HG02571 (cell line): ENCODE results near the gene DES.

Source experiments
- ATAC-seq: cut with Tn5 transposase; IDR thresholded peaks from one replicate; pipeline ENCODE4 v1.9.1; 2021; ENCODE audit warnings: mild to moderate bottlenecking, moderate library complexity; ENCODE audit not compliant: unreplicated experiment

Gene DES

DNA sequence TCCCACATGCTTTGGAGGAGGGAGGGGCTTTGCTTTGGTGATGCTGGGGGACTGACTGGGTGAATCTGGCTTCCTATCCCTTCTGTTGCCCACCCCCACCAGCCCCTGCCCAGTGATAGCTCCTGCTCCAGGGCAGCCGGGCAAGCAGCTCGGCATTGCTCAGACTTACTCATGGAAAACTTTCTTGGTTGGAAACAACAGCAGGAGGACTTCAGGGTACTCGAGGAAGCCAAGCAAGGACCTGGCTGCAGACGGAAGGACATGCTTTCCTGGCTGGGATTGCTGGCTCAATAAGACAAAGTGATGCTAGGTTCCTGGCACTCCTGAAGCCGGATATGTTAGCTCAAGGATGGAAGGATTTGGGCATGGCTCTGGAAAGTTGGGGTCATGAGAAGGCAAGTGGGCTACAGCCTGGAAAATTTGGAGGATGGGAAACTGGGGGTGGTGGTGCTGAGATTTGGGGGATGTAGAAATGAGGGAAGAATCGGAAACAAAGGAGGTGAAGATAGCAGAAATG, 19.6 kb downstream of the DES start:
- ATAC-seq, result no peak

DNA sequence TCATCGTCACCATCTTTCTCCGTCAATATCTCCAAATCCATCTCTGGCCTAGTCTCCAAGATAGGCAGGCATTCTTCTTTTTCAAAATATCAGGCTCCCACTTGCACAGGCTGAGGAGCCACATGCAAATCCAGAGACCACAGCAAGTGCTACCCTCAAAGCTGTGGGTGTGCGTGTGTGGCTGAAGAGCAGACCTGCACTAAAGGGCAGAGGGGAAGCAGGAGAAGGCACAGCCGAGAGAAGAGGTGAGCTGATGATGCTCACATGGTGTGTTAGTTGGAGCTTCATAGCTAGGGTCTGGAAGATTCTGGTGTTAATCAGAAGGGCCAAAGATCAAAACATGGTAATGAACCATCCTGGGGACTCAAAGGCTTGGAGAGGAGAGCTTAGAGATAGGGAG, 20.3 kb downstream of the DES start:
- ATAC-seq, result no peak

DNA sequence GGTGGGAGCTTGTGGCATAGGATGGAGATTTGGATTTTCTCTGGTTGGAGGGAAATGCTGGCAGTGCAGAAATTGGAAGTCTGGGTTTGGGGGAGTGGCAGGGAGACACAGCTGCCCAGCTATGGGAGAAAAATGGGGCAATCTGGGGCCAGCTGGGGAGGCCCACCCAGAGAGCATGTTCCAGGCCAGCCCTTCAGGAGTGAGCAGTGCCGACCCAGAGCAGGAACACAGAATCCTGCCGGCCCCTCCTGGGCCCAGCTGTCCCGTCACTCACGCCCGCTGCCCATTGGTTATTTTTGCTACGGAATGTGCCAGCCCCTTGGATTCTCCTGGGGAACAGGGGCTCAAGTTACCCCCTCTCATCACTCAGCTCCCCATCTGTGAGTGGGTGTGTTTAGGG, 21.3 kb downstream of the DES start:
- no peak for ATAC-seq

DNA sequence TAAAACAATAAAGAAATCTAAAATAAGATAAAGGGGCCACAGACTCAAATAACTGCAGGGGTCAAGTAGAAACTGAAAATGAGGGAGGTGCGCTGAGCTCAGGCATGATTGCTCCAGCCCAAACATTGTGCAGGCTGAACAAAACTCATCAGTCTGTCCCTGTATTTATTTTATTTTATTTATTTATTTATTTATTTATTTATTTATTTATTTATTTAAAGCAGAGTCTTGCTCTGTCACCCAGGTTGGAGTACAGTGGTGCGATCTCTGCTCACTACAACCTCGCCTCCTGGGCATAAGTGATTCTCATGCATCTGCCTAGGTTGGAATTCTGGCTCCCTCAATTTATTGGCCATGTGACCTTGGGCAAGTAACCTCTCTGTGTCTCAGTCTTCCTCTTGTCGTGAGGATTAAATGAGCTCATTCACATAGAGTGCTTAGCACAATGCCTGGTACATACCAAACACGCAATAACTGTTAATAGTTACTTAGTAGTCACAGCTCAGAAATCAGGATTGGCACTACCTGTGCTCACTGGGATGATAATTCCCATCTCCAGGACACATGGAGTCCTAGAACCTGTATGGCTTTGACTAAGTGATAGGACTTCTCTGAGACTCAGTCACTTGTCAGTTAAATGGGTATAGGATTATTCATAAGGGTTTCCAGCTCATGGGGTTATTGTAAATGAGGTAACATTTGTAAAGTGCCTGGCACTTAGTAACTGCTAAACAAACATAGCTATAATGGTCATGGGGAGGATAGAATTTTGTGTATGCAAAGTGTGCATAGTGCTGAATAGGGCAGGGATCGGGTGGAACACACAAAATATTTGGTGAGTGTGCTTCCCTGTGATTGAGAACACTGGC, 22.4 kb downstream of the DES start:
- no peak for ATAC-seq

DNA sequence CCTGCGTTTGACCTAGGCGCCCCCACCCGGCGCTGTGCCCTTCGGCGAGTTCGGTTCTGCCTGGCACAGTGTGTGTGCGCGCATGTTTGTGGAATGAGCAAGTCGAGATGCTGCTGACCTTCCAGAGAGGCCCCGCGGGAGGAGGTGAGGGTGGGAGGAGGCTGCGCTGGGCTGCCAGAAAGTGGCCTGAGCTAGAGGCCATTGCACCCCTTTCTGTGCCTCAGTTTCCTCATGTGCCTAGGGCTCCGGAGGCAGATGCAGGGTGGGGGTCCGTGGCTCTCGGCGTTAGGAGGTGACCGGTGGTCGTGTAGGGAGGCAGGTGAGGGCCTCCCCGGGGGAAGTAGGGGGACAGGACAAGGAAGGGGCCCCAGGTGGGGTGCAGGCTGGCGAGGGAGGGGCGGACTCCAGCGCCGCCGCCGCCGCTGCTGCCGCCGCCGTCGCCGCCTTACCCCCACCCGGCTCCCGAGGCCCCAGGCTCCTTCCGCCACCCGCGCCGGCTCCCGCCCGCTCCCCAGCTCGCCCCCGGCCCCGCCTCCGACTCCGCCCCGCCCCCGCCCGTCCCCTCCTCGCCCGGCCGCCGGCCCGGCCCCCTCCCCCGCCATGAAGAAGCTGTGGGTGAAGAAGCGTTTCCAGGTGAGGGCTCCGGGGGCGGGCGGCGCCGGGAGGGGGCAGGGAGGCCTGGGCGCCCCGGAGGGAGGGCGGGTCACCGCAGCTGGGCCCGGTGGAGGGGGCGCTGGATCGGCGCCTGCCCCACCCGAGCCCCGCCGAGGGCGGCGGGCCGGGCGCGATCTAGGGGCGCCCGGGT, 23.5 kb downstream of the DES start:
- ATAC-seq, result no peak

DNA sequence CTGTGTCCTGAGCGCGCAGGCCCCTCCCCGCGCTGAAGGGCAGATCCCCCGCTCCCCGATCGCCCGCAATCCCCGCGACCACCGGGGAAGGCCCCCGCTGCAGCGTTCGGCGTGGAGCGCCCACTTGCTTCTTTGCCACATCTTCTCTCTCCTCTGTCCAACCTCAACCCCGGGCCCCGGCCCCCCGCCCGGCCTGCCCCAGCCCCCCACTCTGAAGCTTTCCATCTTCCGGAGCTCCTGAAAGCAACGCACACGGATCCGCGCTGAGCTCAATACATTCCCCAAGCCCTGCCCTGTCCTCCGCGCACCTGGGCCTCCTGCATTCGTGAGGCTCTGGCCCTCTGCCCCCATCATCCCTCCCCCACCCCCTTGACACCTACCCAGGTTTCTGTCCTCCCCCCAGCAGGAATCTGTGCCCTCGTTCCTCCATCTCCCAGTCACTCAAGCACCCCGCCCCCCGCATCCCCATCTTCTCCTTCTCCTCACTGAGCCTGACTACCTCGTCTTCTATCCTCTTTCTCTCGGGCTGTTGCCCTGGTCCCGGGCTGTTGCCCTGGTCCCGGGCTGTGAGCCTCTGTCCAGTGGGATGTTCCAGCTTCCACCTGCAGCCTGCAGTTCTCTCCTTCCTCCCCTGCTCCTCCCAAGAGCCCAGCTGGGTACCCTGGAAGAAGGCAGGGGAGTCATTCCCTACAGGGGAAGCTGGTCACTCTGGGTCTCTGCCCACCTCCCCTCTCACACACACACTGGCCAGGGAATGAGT, 24.3 kb downstream of the DES start:
- ATAC-seq, result no peak

DNA sequence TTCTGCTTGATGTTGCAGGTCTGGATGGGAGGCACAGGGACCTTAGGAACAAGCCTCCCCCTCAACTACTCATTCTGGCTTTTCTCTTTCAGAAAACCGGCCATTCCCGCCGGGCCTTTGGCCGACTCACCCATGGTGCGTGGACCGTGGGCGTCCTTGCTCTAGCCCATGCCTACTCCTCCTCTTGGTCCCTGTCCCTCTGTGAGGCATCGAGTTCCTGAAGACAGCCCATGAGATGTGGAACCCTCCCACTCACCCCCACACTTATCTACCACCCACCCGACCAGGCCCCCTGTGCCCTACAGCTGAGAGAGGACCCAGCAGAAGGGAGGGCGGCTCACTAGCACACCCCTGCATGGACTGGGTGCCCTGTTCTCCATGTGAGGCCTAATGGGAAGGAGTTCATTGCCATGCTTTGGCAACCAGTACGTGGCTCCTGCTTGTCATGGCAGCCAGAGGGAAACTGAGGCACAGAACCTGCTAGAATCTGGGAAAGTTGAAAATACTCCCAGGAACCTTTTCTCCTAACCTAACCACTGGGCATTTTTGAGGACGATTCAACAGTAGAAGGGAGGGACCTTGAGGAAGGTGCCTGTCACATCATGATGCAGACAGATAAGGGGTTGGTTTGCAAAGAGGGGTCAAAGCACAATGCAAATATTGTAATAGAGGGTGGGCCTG, 25.0 kb downstream of the DES start:
- ATAC-seq, result no peak

DNA sequence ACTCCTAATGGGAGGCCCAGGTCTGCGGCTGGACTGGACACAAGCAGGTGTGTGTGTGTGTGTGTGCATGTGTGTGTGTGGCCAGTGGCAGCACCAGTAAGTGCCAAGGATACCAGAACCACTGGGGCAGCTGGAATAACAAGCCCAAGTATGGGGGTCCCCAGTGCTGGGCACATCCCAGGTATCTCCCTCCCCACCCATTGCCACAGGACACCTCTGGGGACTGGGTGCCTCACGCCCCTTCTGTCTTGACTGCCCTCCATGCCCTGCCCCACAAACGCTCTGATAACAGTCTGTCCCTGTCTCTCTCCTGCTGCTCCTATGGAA, 25.5 kb downstream of the DES start:
- no peak for ATAC-seq

DNA sequence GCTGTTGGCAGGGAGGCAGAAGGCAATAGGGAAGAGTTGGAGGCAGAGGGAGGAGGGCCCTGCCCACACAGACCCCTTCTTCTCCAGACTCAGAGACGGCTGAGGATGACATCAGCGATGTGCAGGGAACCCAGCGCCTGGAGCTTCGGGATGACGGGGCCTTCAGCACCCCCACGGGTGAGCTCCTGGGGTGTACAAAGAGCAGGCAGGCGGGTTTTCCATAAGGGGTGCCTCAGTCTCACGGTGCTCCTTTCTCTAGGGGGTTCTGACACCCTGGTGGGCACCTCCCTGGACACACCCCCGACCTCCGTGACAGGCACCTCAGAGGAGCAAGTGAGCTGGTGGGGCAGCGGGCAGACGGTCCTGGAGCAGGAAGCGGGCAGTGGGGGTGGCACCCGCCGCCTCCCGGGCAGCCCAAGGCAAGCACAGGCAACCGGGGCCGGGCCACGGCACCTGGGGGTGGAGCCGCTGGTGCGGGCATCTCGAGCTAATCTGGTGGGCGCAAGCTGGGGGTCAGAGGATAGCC, 26.5 kb downstream of the DES start:
- no peak for ATAC-seq

DNA sequence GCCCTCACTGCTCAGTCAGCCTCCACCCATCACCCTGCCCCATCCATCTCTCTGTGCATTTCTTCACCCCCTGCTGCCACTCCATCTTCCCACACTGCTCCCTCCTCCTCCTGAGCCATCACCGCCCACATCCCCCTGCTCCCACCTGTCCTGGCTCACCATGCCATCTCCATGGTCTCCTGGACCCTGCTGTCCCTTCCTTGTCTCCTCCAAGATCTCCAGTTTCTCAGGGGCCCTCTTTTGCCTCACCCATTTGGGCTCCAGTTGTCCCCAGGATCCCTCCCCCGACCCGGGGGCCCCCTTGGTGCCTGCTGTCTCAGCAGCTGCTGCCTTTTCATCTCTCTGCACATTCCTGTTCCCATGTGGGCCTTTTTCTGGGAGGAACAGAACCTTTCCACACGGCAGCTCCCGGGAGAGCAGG, 27.1 kb downstream of the DES start:
- no peak for ATAC-seq

DNA sequence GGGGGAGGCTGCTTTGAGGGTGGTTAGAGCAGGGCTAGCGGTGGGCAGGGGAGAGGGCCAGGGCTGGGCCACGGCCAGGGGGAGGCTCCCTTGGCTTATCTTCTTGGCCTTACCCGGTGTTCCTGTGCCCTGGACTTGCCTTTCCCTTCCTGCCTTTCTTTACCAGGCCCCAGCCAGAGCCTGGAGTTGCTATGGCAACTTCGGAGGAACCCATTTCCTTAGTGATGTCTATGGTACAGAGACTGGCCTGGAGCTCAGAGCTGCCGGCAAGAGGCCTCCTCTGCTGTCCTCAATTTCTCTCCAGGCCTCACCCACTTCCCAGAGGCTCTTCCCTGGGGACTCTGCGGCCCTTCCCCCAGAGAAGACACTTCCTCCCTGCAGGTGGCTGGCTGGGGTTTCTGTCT, 27.9 kb downstream of the DES start:
- ATAC-seq, result no peak

DNA sequence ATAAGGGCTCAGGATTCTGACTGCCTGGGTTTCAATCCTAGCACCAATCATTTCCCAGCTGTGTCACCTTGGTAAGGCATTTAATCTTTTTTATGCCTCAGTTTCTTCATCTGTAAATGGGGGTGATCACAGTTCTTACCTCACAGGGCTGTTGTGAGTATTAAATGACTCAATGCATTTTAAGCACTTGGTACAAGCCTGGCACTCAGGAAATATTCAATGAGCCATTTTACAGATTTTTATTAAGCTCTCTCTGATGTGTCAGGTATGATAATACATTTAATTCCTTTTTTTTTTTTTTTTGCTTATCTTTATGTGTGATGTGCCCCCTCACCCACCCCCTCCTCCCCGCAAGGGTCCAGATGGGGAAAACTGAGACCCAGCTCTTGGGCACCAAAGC, 28.5 kb downstream of the DES start:
- ATAC-seq, result no peak

DNA sequence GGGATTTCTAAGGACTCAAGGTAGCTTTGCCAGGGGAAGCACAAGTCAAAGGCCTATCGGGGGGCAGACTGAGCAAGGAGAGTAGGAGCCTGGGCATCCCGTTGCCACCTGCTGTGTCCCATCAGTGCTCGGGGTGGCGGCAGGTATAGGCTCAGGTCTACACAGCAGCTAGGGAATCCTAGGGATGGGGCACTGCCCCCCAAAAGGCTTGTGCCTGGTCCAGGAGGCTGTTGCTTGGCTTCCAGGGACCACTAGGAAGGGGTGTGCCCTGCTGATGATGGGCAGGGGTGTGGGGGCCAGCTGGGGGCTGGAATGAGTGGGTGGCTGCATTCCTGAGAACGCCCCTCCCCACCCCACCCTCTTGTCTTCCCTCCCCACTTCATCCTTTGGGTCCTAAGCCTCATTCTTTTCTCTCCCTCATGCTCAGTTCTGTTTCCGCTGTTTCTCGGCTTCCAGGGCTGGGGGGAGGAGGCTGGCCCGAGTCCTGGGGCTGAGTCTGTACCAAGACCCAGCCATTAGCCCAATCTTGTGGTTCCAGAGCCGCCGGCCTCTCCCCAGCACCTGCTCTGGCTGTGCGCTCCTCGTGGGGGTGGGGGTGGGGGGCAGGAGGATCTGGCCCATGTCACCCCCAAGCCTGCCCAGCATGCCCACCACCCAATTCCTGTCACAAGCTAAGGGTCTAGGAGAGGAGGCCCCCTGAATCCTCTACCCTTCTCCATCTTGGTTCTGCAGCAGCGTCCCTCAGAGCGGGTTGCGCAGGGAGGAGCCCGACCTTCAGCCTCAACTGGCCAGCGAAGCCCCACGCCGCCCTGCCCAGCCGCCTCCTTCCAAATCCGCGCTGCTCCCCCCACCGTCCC, 29.3 kb downstream of the DES start:
- no peak for ATAC-seq

DNA sequence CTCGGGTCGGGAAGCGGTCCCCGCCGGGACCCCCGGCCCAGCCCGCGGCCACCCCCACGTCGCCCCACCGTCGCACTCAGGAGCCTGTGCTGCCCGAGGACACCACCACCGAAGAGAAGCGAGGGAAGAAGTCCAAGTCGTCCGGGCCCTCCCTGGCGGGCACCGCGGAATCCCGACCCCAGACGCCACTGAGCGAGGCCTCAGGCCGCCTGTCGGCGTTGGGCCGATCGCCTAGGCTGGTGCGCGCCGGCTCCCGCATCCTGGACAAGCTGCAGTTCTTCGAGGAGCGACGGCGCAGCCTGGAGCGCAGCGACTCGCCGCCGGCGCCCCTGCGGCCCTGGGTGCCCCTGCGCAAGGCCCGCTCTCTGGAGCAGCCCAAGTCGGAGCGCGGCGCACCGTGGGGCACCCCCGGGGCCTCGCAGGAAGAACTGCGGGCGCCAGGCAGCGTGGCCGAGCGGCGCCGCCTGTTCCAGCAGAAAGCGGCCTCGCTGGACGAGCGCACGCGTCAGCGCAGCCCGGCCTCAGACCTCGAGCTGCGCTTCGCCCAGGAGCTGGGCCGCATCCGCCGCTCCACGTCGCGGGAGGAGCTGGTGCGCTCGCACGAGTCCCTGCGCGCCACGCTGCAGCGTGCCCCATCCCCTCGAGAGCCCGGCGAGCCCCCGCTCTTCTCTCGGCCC, 30.1 kb downstream of the DES start:
- ATAC-seq, result no peak

DNA sequence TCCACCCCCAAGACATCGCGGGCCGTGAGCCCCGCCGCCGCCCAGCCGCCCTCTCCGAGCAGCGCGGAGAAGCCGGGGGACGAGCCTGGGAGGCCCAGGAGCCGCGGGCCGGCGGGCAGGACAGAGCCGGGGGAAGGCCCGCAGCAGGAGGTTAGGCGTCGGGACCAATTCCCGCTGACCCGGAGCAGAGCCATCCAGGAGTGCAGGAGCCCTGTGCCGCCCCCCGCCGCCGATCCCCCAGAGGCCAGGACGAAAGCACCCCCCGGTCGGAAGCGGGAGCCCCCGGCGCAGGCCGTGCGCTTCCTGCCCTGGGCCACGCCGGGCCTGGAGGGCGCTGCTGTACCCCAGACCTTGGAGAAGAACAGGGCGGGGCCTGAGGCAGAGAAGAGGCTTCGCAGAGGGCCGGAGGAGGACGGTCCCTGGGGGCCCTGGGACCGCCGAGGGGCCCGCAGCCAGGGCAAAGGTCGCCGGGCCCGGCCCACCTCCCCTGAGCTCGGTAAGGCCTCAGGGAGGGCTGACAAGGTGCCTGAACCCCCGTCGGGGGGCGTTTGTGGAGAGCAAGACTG, 30.7 kb downstream of the DES start:
- no peak for ATAC-seq

DNA sequence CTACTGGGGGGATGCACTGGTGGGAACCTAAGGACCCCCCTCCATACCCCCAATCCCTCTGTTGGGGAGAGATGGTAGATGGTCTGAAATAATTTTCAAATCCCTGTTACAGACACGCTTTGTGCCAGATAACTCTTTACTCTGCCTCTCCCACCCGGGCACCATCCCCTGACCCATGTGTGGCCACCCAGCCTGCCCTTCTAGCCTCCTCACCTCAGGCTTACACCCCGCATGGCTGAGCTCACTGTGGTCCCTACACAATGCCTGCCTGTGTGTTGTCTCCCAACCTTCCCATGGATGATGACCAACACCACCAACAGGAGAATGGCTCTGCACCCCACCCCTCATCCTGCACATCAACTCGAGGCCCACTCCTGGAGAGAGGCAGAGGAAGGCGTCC, 31.4 kb downstream of the DES start:
- no peak for ATAC-seq

DNA sequence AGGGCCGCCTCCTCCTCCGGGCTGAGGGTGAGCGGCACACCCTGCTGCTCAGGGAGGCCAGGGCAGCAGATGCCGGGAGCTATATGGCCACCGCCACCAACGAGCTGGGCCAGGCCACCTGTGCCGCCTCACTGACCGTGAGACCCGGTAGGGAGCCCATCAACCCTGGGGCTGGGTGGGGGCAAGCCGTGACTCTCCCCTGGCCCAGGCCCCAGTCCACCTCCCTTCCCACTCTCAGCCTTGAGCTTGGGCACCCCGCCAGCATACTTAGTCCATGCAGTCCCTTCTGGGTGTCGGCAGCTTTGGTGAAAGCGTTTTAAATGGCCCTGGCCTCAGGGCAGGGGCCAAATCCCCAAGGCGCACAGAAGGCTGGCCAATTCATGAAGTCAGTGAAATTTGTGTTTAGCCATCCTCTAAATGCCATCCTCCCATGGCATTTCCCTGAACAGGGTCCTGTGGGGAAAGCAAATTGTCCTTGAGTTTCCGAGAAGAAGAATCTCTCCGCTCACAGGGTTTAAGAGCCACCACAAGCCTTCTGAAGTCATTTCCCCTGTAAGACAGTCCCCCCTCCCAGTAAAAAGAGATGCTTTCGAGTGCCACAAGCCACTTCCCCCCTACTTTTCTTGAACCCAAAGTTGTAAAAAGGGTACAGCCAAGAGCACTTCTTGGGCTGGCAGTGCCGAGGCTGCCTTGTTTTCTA, 33.6 kb downstream of the DES start:
- no peak for ATAC-seq
